Measurements from ENCODE around the gene HOXB6.

HOXB6 gene

DNA sequence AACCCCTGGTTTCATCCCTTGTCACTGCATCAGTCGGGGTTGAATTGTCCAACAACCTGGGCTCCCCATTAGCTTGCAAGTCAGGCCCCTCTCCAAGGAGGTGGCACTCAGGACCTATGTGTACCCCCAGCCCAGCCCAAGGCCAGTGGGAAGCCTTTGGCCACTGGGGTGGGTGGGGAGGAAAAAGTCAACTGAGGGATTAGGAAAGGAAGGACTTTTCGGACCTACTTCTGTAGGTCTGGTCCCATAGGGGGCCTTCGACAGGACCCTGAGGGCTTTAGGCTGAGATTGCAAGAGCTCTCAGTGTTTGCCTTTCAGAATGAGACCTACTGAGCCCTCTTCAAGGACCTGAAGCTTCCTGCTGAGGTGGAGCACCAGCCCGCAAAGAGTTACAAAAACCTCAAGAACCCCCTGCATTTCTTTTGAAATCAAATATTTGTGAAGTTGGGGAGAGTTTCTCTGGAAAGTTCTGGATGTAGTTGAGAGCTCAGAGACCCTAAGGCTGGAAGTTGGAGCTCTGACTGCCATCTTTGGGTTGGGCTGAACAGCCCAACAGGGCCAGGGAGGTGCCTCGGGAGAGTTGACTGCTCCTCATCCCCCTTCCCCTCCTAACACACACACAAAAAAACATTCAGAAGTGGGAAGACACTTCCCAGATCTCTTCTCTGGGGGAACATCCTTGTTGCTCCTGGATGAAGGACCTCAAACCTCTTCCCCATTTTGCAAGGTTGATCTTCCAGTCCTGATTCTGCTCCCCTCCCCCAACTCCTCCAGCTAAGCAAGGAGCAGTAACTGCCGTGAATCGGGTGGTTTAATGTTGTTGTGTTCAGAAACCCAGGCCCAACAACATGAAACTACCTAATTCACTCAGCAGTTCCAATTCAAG lies 27.1 kb upstream of the HOXB6 start:
- H3K4me3 ChIP-seq (ENCODE audit: low read length): no peak overlapping the region
- peaks cover 16% of the 10 kb centered on the region; the same call in 1 of the 2 replicates for H3K9me3 ChIP-seq (ENCODE audit: insufficient read depth, low read depth, low read length)
- H3K27me3 ChIP-seq (ENCODE audit: insufficient read depth, low read length): peaks cover 100% of the 10 kb centered on the region
- H3K4me1 ChIP-seq (ENCODE audit: insufficient read depth, low read length): no peaks in the 10 kb centered on the region
- H3K27ac ChIP-seq (ENCODE audit: low read length): no peak overlapping the region
- no peak overlapping the region for H3K9ac ChIP-seq (ENCODE audit: low read depth, low read length)
- no peaks in the 10 kb centered on the region for H3K36me3 ChIP-seq (ENCODE audit: insufficient read depth, low read depth, low read length)

DNA sequence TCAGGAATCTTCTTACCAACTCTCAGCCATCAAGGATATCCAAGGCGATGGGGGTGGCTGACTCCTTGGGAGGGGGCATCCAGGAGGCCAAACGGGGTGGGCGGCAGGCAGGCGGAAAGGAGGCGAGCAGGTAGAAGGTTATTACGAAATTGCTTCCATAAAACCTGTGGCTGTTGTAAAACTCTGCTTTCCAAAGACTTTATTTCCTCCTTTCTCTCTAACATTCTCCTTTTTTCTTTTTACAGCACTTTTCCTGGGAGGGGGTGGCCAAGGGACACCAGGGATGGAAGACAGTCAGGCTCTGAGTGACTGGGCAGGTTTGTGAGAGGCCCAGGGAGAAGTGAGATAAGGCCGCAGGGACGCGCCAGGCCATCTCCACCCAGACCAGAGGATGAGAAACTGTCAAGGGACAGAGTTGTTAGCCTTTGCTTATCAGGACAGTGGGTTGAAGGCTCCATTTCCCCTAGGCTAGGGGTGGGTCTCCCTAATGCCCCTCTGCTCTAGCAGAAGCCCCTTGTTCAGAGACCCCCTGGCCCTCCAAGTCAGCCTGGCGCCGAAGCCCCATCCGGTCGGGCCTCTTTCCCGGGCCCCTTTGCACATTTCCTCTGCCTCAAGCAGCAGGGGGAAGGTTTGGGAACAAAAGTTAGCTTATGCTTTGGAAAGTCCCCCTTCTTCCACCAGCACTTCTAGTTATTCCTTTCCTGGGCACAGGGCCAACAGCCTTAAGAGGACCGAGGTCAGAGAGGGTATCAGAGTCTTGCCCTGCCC lies 26.3 kb upstream of the HOXB6 start:
- Histone ChIP-seq H3K27me3 (ENCODE audit: insufficient read depth, low read length) (peaks cover 100% of the 10 kb centered on the region), H3K9ac (ENCODE audit: low read depth, low read length) (no peak overlapping the region), H3K4me1 (ENCODE audit: insufficient read depth, low read length) (no peaks in the 10 kb centered on the region), H3K36me3 (ENCODE audit: insufficient read depth, low read depth, low read length) (no peaks in the 10 kb centered on the region), H3K9me3 (ENCODE audit: insufficient read depth, low read depth, low read length) (peaks cover 16% of the 10 kb centered on the region; the same call in 1 of the 2 replicates), H3K4me3 (ENCODE audit: low read length) (no peak overlapping the region), H3K27ac (ENCODE audit: low read length) (no peak overlapping the region)

DNA sequence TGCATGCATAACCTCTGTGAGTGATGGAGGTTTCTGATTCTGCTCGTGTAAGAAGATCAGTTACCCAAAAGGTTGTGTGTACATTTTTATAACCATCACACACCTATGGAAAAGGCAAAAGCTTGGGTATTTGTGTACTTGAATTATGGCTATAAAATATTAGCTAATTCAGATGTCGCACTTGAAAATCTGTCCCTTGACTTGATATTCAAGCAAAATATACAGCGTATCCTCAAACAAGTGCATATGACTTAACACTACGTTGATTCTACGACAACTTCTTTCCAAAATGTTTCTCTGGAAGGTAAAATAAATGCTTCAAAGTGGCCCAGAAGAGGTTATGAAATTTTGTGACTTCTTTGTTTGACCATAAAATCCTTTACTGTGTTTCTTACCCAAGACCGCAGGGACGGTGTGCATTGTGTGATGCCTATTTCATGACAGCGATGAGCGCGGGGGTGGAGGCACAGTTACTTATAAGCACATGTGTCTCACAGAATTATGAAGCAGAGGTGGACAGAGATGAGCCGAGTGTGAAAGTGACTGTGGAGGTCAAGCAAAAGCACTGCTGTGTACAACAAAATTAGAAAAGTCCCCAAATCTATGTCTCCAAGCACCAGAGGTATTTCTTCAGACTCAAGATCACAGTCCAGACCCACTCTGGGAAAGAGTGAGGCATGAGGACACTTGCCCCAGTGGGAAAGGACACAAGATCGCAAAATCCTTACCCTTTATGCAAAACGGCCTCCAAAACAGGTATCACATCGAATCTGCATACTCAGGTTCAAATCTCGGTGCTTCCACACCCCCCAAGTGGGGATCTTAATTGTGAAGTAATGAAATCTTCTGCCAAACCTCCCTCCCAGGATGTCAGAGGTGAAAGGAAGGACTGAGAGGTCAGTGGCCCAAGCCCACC lies 25.5 kb upstream of the HOXB6 start:
- Histone ChIP-seq H3K27ac (ENCODE audit: low read length) (no peak overlapping the region), H3K27me3 (ENCODE audit: insufficient read depth, low read length) (peaks cover 100% of the 10 kb centered on the region), H3K4me3 (ENCODE audit: low read length) (no peak overlapping the region), H3K4me1 (ENCODE audit: insufficient read depth, low read length) (no peaks in the 10 kb centered on the region), H3K9ac (ENCODE audit: low read depth, low read length) (no peak overlapping the region), H3K9me3 (ENCODE audit: insufficient read depth, low read depth, low read length) (peaks cover 16% of the 10 kb centered on the region; the same call in 1 of the 2 replicates), H3K36me3 (ENCODE audit: insufficient read depth, low read depth, low read length) (no peaks in the 10 kb centered on the region)

DNA sequence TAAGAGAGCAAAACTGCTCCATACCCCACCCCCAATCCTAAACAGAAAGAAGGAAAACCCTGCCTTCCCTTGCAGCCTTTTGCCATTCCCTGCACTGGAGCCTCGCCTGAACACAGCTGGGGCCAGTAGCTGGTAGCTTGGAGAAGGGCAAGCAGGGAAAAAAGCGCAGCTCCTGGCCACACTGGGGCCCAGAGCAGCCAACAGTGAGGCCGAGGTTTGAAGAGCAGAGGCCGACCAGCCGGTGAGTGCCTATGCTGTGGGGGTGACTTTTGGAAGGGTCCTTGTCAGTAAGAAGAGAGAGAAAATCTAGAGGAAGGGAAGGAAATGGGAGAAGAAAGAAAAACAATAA lies 24.6 kb upstream of the HOXB6 start:
- Histone ChIP-seq H3K27ac (ENCODE audit: low read length) (no peak overlapping the region), H3K9ac (ENCODE audit: low read depth, low read length) (no peak overlapping the region), H3K27me3 (ENCODE audit: insufficient read depth, low read length) (peaks cover 100% of the 10 kb centered on the region)

DNA sequence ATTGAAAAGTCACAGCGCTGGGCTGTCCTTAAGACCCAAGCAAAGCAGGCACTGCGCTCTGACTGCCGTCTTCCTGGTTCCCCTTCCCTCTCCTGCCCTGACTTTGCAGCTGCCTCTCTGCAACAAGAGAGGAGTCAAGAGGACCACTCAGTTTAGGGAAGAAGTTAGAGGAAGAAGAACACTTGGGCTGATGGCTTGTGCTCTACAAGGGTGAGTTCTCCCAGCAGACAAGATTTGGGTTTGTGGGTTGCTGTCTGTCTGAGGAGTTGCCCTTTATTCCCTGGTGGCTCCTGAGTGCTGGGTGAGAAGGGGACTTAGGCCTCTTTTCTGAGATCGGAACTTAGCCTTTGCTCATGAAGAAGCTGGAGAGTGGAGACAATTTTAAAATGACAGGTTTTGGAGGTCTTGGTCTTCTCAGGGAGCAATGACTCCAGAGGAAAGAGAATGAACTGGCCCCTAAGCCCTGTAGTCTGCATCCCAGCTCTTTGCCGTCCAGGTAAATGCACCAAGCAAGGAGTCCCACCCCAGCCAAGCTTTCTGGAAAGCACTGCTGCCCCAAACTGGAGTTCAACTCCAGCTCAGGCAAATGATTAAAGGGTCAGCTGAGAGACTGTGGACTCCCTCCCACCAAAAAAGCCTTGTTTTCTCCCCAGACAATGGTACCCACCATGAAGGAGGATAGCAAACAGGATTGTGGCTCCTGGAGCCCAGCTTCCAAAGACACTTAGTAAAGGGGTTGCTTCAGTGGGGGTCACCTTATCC lies 24.0 kb upstream of the HOXB6 start:
- no peak overlapping the region for H3K4me3 ChIP-seq (ENCODE audit: low read length)
- no peaks in the 10 kb centered on the region for H3K4me1 ChIP-seq (ENCODE audit: insufficient read depth, low read length)
- peaks cover 17% of the 10 kb centered on the region; the same call in 1 of the 2 replicates for H3K9me3 ChIP-seq (ENCODE audit: insufficient read depth, low read depth, low read length)
- peaks cover 100% of the 10 kb centered on the region for H3K27me3 ChIP-seq (ENCODE audit: insufficient read depth, low read length)
- no peak overlapping the region for H3K9ac ChIP-seq (ENCODE audit: low read depth, low read length)
- no peak overlapping the region for H3K27ac ChIP-seq (ENCODE audit: low read length)
- H3K36me3 ChIP-seq (ENCODE audit: insufficient read depth, low read depth, low read length): no peaks in the 10 kb centered on the region

More for the DNA sequence above, 24.6 kb upstream of the HOXB6 start:
- Histone ChIP-seq H3K9me3 (ENCODE audit: insufficient read depth, low read depth, low read length) (peaks cover 16% of the 10 kb centered on the region; the same call in 1 of the 2 replicates), H3K4me3 (ENCODE audit: low read length) (no peak overlapping the region), H3K36me3 (ENCODE audit: insufficient read depth, low read depth, low read length) (no peaks in the 10 kb centered on the region), H3K4me1 (ENCODE audit: insufficient read depth, low read length) (no peaks in the 10 kb centered on the region)

DNA sequence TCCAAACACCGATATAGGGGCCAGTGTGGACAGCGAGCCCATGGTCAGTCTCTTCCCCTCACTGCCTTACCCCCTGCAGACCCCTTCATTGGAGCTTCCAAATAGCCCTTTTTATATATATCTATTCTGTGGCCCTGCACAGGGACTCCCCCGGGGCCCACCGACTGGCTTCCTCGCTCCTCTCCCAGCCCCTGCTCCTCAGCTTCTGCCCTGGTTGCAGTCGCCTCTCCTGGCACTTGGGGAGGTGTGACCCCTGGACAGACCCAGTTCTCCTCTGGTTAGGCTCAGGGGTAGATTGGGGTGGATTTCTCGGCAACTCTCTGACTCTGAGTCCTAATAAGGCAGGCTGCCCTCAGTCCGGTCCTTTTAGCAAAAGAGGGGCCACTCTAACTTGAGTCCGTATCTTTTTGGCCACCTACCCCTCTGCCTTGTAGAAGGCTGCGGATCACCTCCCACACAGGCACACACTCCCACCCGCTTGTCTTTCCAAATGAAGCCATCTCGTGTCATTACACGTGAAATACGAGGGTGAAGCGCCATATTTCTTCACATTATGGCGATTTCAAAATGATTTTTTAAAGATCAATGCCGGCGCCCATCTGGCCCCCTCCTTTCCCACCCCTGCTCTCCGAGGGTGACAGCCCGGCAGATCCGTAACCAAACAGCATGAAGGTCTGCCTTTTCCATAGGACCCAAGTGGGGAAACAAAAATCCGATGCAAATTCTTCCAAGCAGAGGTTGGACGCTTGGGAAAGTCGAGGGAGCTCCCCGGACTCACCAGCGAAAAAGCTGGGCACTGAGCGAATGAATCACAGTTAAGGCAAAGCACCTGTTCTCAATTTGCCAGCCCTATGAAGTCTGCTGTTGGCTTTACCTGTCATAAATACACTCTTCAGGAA lies 23.1 kb upstream of the HOXB6 start:
- Histone ChIP-seq H3K27ac (ENCODE audit: low read length) (no peak overlapping the region), H3K36me3 (ENCODE audit: insufficient read depth, low read depth, low read length) (no peaks in the 10 kb centered on the region), H3K4me1 (ENCODE audit: insufficient read depth, low read length) (no peaks in the 10 kb centered on the region), H3K4me3 (ENCODE audit: low read length) (no peak overlapping the region), H3K9ac (ENCODE audit: low read depth, low read length) (no peak overlapping the region), H3K27me3 (ENCODE audit: insufficient read depth, low read length) (peaks cover 100% of the 10 kb centered on the region), H3K9me3 (ENCODE audit: insufficient read depth, low read depth, low read length) (peaks cover 16% of the 10 kb centered on the region)

DNA sequence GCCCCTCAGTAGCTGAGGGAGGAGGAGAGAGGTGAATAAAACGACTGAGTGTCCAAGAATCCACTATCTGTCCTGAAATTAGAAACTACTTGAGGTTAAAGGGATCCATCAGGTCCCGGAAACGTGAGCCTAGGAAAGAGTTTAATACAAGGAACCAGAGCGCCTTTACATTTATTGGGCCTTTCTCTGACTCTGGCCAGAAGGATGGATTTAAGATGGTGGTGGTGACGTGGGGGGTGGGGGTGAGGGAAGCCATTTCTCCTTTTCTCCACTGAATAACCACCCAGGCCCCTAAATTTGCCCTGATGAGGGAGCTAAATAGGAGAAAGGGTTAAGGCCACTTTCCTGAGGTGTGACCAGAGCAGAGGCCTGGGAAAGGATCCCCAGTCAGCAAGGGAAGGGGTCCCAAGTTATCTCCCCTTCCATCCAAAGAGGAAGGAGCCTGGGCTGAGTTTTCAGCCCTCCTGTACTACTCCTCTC lies 22.4 kb upstream of the HOXB6 start:
- H3K27me3 ChIP-seq (ENCODE audit: insufficient read depth, low read length): peaks cover 100% of the 10 kb centered on the region
- no peak overlapping the region for H3K4me3 ChIP-seq (ENCODE audit: low read length)
- no peaks in the 10 kb centered on the region for H3K36me3 ChIP-seq (ENCODE audit: insufficient read depth, low read depth, low read length)
- H3K27ac ChIP-seq (ENCODE audit: low read length): no peak overlapping the region
- peaks cover 12% of the 10 kb centered on the region for H3K9me3 ChIP-seq (ENCODE audit: insufficient read depth, low read depth, low read length)
- no peaks in the 10 kb centered on the region for H3K4me1 ChIP-seq (ENCODE audit: insufficient read depth, low read length)
- no peak overlapping the region for H3K9ac ChIP-seq (ENCODE audit: low read depth, low read length)

DNA sequence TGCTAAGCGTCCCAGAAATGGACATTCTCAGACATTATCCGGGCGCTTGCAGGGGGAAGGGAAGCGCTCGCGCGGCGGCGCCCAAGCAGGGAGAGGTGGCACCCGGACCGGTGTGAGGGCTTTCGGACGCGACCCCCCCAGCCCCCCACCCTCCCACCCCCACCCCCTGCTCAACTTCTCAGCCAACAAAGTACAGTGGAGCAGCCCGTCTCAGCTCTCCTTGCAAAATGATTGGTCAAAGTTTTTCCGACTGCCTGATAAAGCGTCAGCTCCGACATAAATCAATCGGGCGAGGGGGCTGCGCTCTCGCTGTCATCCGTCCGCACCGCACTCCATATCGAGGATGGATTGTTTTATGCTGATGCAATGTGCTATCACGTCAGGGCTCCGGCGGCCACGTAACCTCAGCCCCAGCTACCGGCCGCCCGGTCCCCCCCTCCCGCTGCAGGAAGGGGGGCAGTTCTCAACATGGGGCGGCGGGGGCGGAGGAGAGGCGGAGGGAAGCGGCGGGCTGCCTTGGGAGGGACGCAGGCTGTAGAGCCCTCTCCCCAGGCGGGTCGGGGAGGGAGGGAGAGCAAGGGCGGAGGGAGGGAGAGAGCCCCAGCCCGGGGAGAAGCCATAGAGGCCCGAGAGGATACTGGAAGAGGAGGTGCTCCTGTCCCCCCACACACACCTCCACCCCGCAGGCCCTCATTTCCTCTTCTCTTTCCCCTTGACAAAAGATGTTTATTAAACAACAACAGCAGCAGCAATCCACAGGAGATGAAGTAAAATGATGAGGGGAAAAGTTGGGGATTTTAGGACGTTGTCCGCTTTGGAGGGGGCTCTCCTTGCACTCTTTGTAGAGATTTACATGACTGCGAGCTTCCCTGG lies 21.7 kb upstream of the HOXB6 start, which contains the start of gene HOXB9:
HOXB9 (minus strand) TSS at position 114 of the 873 bp plus-strand sequence; CDS start at position 25, 89 bp downstream.
- Histone ChIP-seq H3K4me3 (ENCODE audit: low read length) (0 out of 2 replicates have a peak within 1 kb of the TSS, but pooled peaks have one; percentile 6), H3K4me1 (ENCODE audit: insufficient read depth, low read length) (no peaks in the 10 kb centered on the region), H3K27me3 (ENCODE audit: insufficient read depth, low read length) (peaks cover 100% of the 10 kb centered on the region), H3K9me3 (ENCODE audit: insufficient read depth, low read depth, low read length) (peaks cover 17% of the 10 kb centered on the region), H3K36me3 (ENCODE audit: insufficient read depth, low read depth, low read length) (no peaks in the 10 kb centered on the region), H3K27ac (ENCODE audit: low read length) (no peak within 1 kb of the TSS), H3K9ac (ENCODE audit: low read depth, low read length) (no peak within 1 kb of the TSS)

DNA sequence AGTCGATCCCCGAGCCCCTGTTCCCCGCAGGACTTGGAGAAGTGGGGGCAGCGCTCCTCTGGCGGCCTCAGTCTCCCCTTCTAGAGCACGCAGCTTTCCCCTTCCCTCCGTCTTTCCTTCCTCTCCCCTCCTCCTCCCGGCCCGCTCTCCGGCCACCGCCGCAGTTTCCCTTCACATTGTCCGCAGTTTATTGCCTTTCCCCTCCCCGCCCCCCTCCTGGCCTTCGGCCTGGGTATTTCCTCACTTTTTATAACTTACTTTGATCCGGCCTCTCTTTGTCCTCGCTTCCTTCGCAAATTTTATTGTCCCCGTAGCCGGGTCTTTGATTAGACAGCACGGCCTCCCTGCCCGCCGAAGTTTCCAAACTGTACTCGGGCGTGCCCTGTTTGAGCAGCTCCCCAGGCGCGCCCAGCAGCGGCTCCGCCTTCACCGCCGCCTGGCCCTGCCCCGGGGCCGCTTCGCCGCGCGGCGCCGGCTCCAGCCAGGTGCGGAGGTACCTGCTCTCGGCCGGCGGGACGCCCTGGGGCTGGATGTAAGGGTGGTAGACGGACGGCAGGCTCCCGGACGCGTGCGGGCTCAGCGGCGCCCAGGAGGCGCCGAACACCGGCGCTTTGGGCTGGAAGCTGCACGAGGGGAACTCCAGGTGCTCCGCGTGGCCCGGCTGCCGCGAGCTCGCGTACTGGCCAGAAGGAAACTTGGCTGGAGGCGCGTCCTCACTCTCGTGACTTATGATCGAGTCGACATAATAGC lies 20.9 kb upstream of the HOXB6 start:
- no peaks in the 10 kb centered on the region for H3K4me1 ChIP-seq (ENCODE audit: insufficient read depth, low read length)
- H3K36me3 ChIP-seq (ENCODE audit: insufficient read depth, low read depth, low read length): no peaks in the 10 kb centered on the region
- H3K9me3 ChIP-seq (ENCODE audit: insufficient read depth, low read depth, low read length): peaks cover 17% of the 10 kb centered on the region
- H3K9ac ChIP-seq (ENCODE audit: low read depth, low read length): no peak overlapping the region
- no peak overlapping the region for H3K27ac ChIP-seq (ENCODE audit: low read length)
- H3K27me3 ChIP-seq (ENCODE audit: insufficient read depth, low read length): peaks cover 100% of the 10 kb centered on the region
- 0 out of 2 replicates have a peak overlapping the region, but pooled peaks have one; percentile 6 for H3K4me3 ChIP-seq (ENCODE audit: low read length)

Data from iPS-20b (cell line).